Activated T-cell treated with anti-CD3 and anti-CD28 coated beads, Interleukin-2, amount 50 U/mL, for 24 hours (primary cell): ENCODE measurements around the gene SSH2.
"Not testable (repeated sequence)": the region's sequence is repeated elsewhere in the genome, so short reads cannot be mapped to it uniquely, and the experiment has no call there.

Experiments
- DNase-seq: peaks from one replicate; pipeline ENCODE4 v3.0.0-alpha.2; 2020
- H3K27ac Mint-ChIP-seq: 2 replicates; pipeline ENCODE4 v1.8.0; 2020; ENCODE audit warnings: mild to moderate bottlenecking, mixed read lengths
- H3K27me3 Mint-ChIP-seq: 2 replicates; pipeline ENCODE4 v1.8.0; 2020; ENCODE audit warnings: mixed read lengths
- H3K36me3 Mint-ChIP-seq: 2 replicates; pipeline ENCODE4 v1.8.0; 2020; ENCODE audit warnings: low read depth, mixed read lengths
- H3K4me1 Mint-ChIP-seq: 2 replicates; pipeline ENCODE4 v1.8.0; 2020; ENCODE audit warnings: low read depth, mixed read lengths
- H3K4me3 Mint-ChIP-seq: 2 replicates; pipeline ENCODE4 v1.8.0; 2020; ENCODE audit warnings: mild to moderate bottlenecking, moderate library complexity, mixed read lengths
- H3K9me3 Mint-ChIP-seq: 2 replicates; pipeline ENCODE4 v1.8.0; 2020; ENCODE audit warnings: mixed read lengths

The SSH2 gene

GRCh38 chr17:29870836-29871465 is 59.1 kb downstream of the SSH2 start:
- Mint-ChIP-seq H3K27me3 (no peaks in the 10 kb centered on the region), H3K27ac (no peak overlapping the region), H3K9me3 (no peaks in the 10 kb centered on the region), H3K4me1 (peaks cover 27% of the 10 kb centered on the region), H3K36me3 (no peaks in the 10 kb centered on the region), H3K4me3 (no peak overlapping the region)
- DNase-seq, result no peak

GRCh38 chr17:29867643-29868181 is 62.3 kb downstream of the SSH2 start:
- DNase-seq, result no peak
- H3K36me3 Mint-ChIP-seq, result no peaks in the 10 kb centered on the region
- H3K27me3 Mint-ChIP-seq, result no peaks in the 10 kb centered on the region
- H3K27ac Mint-ChIP-seq, result no peak overlapping the region
- H3K9me3 Mint-ChIP-seq, result no peaks in the 10 kb centered on the region
- H3K4me3 Mint-ChIP-seq, result no peak overlapping the region
- H3K4me1 Mint-ChIP-seq, result peaks cover 20% of the 10 kb centered on the region

GRCh38 chr17:29866746-29867404 is 63.2 kb downstream of the SSH2 start:
- Mint-ChIP-seq H3K36me3 (no peaks in the 10 kb centered on the region), H3K27ac (no peak overlapping the region), H3K9me3 (no peaks in the 10 kb centered on the region), H3K4me1 (peaks cover 20% of the 10 kb centered on the region), H3K4me3 (no peak overlapping the region), H3K27me3 (no peaks in the 10 kb centered on the region)
- no peak for DNase-seq

GRCh38 chr17:29864615-29865014 is 65.4 kb downstream of the SSH2 start:
- no peaks in the 10 kb centered on the region for H3K27me3 Mint-ChIP-seq
- no peaks in the 10 kb centered on the region for H3K9me3 Mint-ChIP-seq
- H3K27ac Mint-ChIP-seq, result no peak overlapping the region
- DNase-seq, result no peak
- H3K4me1 Mint-ChIP-seq, result peaks cover 17% of the 10 kb centered on the region
- no peak overlapping the region for H3K4me3 Mint-ChIP-seq
- H3K36me3 Mint-ChIP-seq, result no peaks in the 10 kb centered on the region

GRCh38 chr17:29864123-29864522 is 65.9 kb downstream of the SSH2 start:
- not testable (repeated sequence) for H3K27me3 Mint-ChIP-seq, H3K36me3 Mint-ChIP-seq, DNase-seq, H3K27ac Mint-ChIP-seq, H3K4me3 Mint-ChIP-seq, H3K9me3 Mint-ChIP-seq
- peaks cover 17% of the 10 kb centered on the region for H3K4me1 Mint-ChIP-seq

- H3K4me3 Mint-ChIP-seq, result no peak overlapping the region
- no peaks in the 10 kb centered on the region for H3K27me3 Mint-ChIP-seq
- no peaks in the 10 kb centered on the region for H3K36me3 Mint-ChIP-seq
- peaks cover 11% of the 10 kb centered on the region for H3K4me1 Mint-ChIP-seq
- no peak overlapping the region for H3K27ac Mint-ChIP-seq
- DNase-seq, result no peak
- H3K9me3 Mint-ChIP-seq, result no peaks in the 10 kb centered on the region
These were observed 67.1 kb downstream of the SSH2 start for GRCh38 chr17:29862951-29863350.

GRCh38 chr17:29862127-29862526 is 67.9 kb downstream of the SSH2 start:
- H3K36me3 Mint-ChIP-seq, result peaks cover under 1% of the 10 kb centered on the region
- H3K9me3 Mint-ChIP-seq, result peaks cover under 1% of the 10 kb centered on the region
- H3K4me3 Mint-ChIP-seq, result no peak overlapping the region
- no peak for DNase-seq
- no peaks in the 10 kb centered on the region for H3K27me3 Mint-ChIP-seq
- H3K27ac Mint-ChIP-seq, result no peak overlapping the region
- H3K4me1 Mint-ChIP-seq, result peaks cover 3% of the 10 kb centered on the region

GRCh38 chr17:29859445-29859844 is 70.6 kb downstream of the SSH2 start:
- not testable (repeated sequence) for H3K27ac Mint-ChIP-seq, DNase-seq, H3K4me3 Mint-ChIP-seq, H3K27me3 Mint-ChIP-seq, H3K9me3 Mint-ChIP-seq, H3K36me3 Mint-ChIP-seq
- peaks cover 11% of the 10 kb centered on the region for H3K4me1 Mint-ChIP-seq

- Mint-ChIP-seq H3K36me3 (peaks cover 11% of the 10 kb centered on the region), H3K27ac (no peak overlapping the region), H3K4me1 (peaks cover 10% of the 10 kb centered on the region), H3K9me3 (peaks cover 2% of the 10 kb centered on the region), H3K27me3 (no peaks in the 10 kb centered on the region), H3K4me3 (no peak overlapping the region)
- DNase-seq, result no peak
These were observed 72.2 kb downstream of the SSH2 start for GRCh38 chr17:29857823-29858222.

- not testable (repeated sequence) for H3K9me3 Mint-ChIP-seq, H3K27ac Mint-ChIP-seq, H3K4me3 Mint-ChIP-seq, H3K27me3 Mint-ChIP-seq, DNase-seq
- H3K4me1 Mint-ChIP-seq, result peaks cover 10% of the 10 kb centered on the region
- H3K36me3 Mint-ChIP-seq, result peaks cover 11% of the 10 kb centered on the region
These were observed 72.9 kb downstream of the SSH2 start for GRCh38 chr17:29857105-29857504.

- H3K4me3 Mint-ChIP-seq, result no peak overlapping the region
- DNase-seq, result no peak
- peaks cover 10% of the 10 kb centered on the region for H3K4me1 Mint-ChIP-seq
- peaks cover 11% of the 10 kb centered on the region for H3K36me3 Mint-ChIP-seq
- no peak overlapping the region for H3K27ac Mint-ChIP-seq
- peaks cover 2% of the 10 kb centered on the region for H3K9me3 Mint-ChIP-seq
- H3K27me3 Mint-ChIP-seq, result no peaks in the 10 kb centered on the region
These were observed 74.3 kb downstream of the SSH2 start for GRCh38 chr17:29855686-29856085.

GRCh38 chr17:29848737-29849136 is 81.3 kb downstream of the SSH2 start:
- Mint-ChIP-seq H3K4me3 (no peak overlapping the region), H3K9me3 (no peaks in the 10 kb centered on the region), H3K4me1 (peaks cover 3% of the 10 kb centered on the region), H3K36me3 (peaks cover 10% of the 10 kb centered on the region), H3K27ac (no peak overlapping the region), H3K27me3 (no peaks in the 10 kb centered on the region)
- no peak for DNase-seq

- DNase-seq, result no peak
- no peaks in the 10 kb centered on the region for H3K27me3 Mint-ChIP-seq
- H3K4me3 Mint-ChIP-seq, result no peak overlapping the region
- peaks cover 10% of the 10 kb centered on the region for H3K36me3 Mint-ChIP-seq
- peaks cover 3% of the 10 kb centered on the region for H3K4me1 Mint-ChIP-seq
- no peaks in the 10 kb centered on the region for H3K9me3 Mint-ChIP-seq
- H3K27ac Mint-ChIP-seq, result no peak overlapping the region
These were observed 82.3 kb downstream of the SSH2 start for GRCh38 chr17:29847527-29848400.

- H3K4me1 Mint-ChIP-seq, result peaks cover 3% of the 10 kb centered on the region
- DNase-seq, result no peak
- H3K27ac Mint-ChIP-seq, result no peak overlapping the region
- no peaks in the 10 kb centered on the region for H3K9me3 Mint-ChIP-seq
- no peak overlapping the region for H3K4me3 Mint-ChIP-seq
- peaks cover 10% of the 10 kb centered on the region for H3K36me3 Mint-ChIP-seq
- no peaks in the 10 kb centered on the region for H3K27me3 Mint-ChIP-seq
These were observed 82.9 kb downstream of the SSH2 start for GRCh38 chr17:29847118-29847517.

- Mint-ChIP-seq H3K27me3 (no peaks in the 10 kb centered on the region), H3K9me3 (no peaks in the 10 kb centered on the region), H3K36me3 (peaks cover 10% of the 10 kb centered on the region), H3K27ac (no peak overlapping the region), H3K4me3 (no peak overlapping the region), H3K4me1 (peaks cover 3% of the 10 kb centered on the region)
- no peak for DNase-seq
These were observed 83.7 kb downstream of the SSH2 start for GRCh38 chr17:29846298-29846697.
